HepG2 (cell line): Measurements from ENCODE around the gene MT1M. TPM values are rescaled to one million over a fixed set of nuclear protein-coding genes. Genes with fewer than 3 reads are reported as not detected.
A peak's percentile ranks its signal among the peaks of the same experiment; 100 is the strongest.

Source experiments
- HDAC6 ChIP-seq: fragments of 200-600 bp; sonication (generic); IDR thresholded peaks from 2 replicates; pipeline ENCODE4 v1.7.0; 2017; ENCODE audit warnings: mild to moderate bottlenecking, antibody characterized with exemption, low read length, low read depth
- LRRFIP1 ChIP-seq: sonication (generic); formaldehyde crosslinking; conservative IDR thresholded peaks from 2 replicates; pipeline ENCODE4 v1.4.0; 2020; ENCODE audit warnings: missing genetic modification reagents
- PHF5A ChIP-seq: IDR thresholded peaks from one replicate; pipeline ENCODE4 v1.6.1; 2018; ENCODE audit warnings: low read depth, missing genetic modification reagents; ENCODE audit not compliant: unreplicated experiment
- RFXANK ChIP-seq: IDR thresholded peaks from 2 replicates; pipeline ENCODE4 v1.6.1; 2016
- SIX4 ChIP-seq: sonication (generic); formaldehyde crosslinking; IDR thresholded peaks from 2 replicates; pipeline ENCODE4 v1.4.0; 2020; ENCODE audit warnings: missing genetic modification reagents
- SMAD9 ChIP-seq: sonication (generic); formaldehyde crosslinking; IDR thresholded peaks from 2 replicates; pipeline ENCODE4 v1.5.1; 2020; ENCODE audit warnings: mild to moderate bottlenecking, missing genetic modification reagents
- SNAPC4 ChIP-seq: sonication (generic); formaldehyde crosslinking; IDR thresholded peaks from 2 replicates; pipeline ENCODE4 v1.4.0; 2020; ENCODE audit warnings: mild to moderate bottlenecking, missing genetic modification reagents
- ZBTB4 ChIP-seq: sonication (generic); formaldehyde crosslinking; IDR thresholded peaks from 2 replicates; pipeline ENCODE4 v1.4.0; 2020; ENCODE audit warnings: missing genetic modification reagents, mild to moderate bottlenecking, borderline replicate concordance
- ZNF234 ChIP-seq: sonication (generic); formaldehyde crosslinking; conservative IDR thresholded peaks from 2 replicates; pipeline ENCODE4 v1.5.1; 2020; ENCODE audit warnings: mild to moderate bottlenecking, missing genetic modification reagents
- ZNF326 ChIP-seq: sonication (generic); formaldehyde crosslinking; IDR thresholded peaks from 2 replicates; pipeline ENCODE4 v1.4.0; 2020; ENCODE audit warnings: missing genetic modification reagents, borderline replicate concordance
- ZNF430 ChIP-seq: sonication (generic); formaldehyde crosslinking; IDR thresholded peaks from 2 replicates; pipeline ENCODE4 v1.9.0; 2021; ENCODE audit warnings: mild to moderate bottlenecking, missing genetic modification reagents
- ZNF484 ChIP-seq: sonication (generic); formaldehyde crosslinking; IDR thresholded peaks from 2 replicates; pipeline ENCODE4 v1.5.1; 2020; ENCODE audit warnings: mild to moderate bottlenecking, low read depth, missing genetic modification reagents, borderline replicate concordance
- ZNF609 ChIP-seq: sonication (generic); formaldehyde crosslinking; IDR thresholded peaks from 2 replicates; pipeline ENCODE4 v1.4.0; 2020; ENCODE audit warnings: mild to moderate bottlenecking, missing genetic modification reagents, borderline replicate concordance
- polyA plus RNA-seq, 8 experiments: library from polyadenylated mRNA; depleted of rRNA in 3 of 8; stranded (reverse) in 7 of 8; unstranded in 1 of 8; fragments of >200 nt; fragmentation: Illumina TruSeq in 4 of 8; extraction: Trizol in 4 of 8; gene quantifications; 2 replicates each; pipeline versions ENCODE4 v1.2.1 to v1.2.3, GENCODE V29; 2011 to 2016; ENCODE audit warnings: low read depth in 4 of 8, missing spikeins in 1 of 8, mixed read lengths in 1 of 8; ENCODE audit not compliant: insufficient read depth in 1 of 8
- total RNA-seq, 5 experiments: library from RNA; depleted of rRNA; stranded (reverse); fragments of >200 nt; fragmentation: Illumina TruSeq; extraction: Trizol; gene quantifications; 2 replicates each; pipeline ENCODE4 v1.2.3, GENCODE V29; 2016; ENCODE audit warnings: low read depth in 1 of 5

Gene MT1M
- total and polyA plus RNA-seq, 2 of the 13 experiments (the other 11 are each of a cell fraction or from before 2014, with no cell fraction given): 4.6 TPM; not detected in 1

DNA sequence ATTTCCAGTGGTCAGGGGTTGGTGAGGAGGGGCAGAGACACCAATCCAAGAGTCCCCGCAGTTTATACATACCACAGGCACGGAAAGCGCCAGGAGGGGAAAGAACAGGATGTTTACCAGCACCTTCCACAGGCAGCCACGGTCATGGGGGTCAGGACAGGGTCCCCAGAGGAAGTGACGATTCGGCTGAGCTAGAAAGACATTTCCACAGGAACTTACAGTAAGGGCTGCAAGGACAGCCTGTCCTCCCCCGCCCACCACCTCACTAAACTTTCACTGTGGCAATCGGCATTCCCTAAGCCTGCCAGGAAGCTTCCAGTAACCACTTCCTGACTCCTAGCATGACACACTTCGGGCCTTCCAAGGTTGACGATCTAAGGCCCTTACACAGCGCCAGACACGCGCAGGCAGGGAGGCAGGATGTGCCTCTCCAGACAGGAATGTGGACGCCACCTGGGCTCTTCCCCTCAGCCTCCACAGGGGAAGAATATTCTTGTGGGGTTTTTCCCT is 25.3 kb upstream of the MT1M start (continued):
- TF ChIP-seq HDAC6: no peak
- TF ChIP-seq ZNF430 (CRISPR knock-in tag): peak; percentile 14
- TF ChIP-seq ZNF609 (CRISPR knock-in tag): peak; percentile 74
- TF ChIP-seq LRRFIP1 (CRISPR knock-in tag): no peak
- TF ChIP-seq PHF5A (CRISPR knock-in tag): peak; percentile 7
- TF ChIP-seq ZNF234: no peak
- TF ChIP-seq SNAPC4 (CRISPR knock-in tag): no peak
- TF ChIP-seq ZBTB4 (CRISPR knock-in tag): peak; percentile 56; the same call in 1 of the 2 replicates
- TF ChIP-seq SIX4 (CRISPR knock-in tag): no peak
- TF ChIP-seq RFXANK (CRISPR knock-in tag): no peak
- TF ChIP-seq ZNF484 (CRISPR knock-in tag): no peak
- no peak for TF ChIP-seq SMAD9 (CRISPR knock-in tag)
- no peak for TF ChIP-seq ZNF326 (CRISPR knock-in tag)
